Liver (tissue), 9 donors: Measurements from ENCODE around the gene OTUB1. TPM values are rescaled to one million over a fixed set of nuclear protein-coding genes. Genes with fewer than 3 reads are reported as not detected.
A peak's percentile ranks its signal among the peaks of the same experiment; 100 is the strongest.

ENCODE experiments used
- DNase-seq: peaks from one replicate; pipeline ENCODE4 v3.0.0-alpha.2; 2017; ENCODE audit warnings: low spot score
- H3K27ac ChIP-seq, 2 donors: one replicate each; pipeline ENCODE4 v1.7.0; 2013; ENCODE audit warnings: inconsistent platforms in 2 of 2, low read length in 2 of 2, control low read depth in 1 of 2, low read depth in 1 of 2, mild to moderate bottlenecking in 1 of 2
- H3K27me3 ChIP-seq, 4 donors: one replicate each; pipeline versions ENCODE4 v1.6.1 to v1.7.0; 2013; ENCODE audit warnings: low read length in 3 of 4, inconsistent platforms in 1 of 4, mild to moderate bottlenecking in 1 of 4, moderate library complexity in 1 of 4; ENCODE audit not compliant: control insufficient read depth in 4 of 4, insufficient read depth in 4 of 4
- H3K36me3 ChIP-seq, 4 donors: one replicate each; pipeline versions ENCODE4 v1.6.1 to v1.7.0; 2013; ENCODE audit warnings: low read length in 3 of 4, mild to moderate bottlenecking in 3 of 4, low read depth in 1 of 4, moderate library complexity in 1 of 4; ENCODE audit not compliant: control insufficient read depth in 4 of 4, insufficient read depth in 3 of 4
- H3K4me1 ChIP-seq, 4 donors: one replicate each; pipeline versions ENCODE4 v1.6.1 to v1.7.0; 2013; ENCODE audit warnings: low read length in 3 of 4, mild to moderate bottlenecking in 3 of 4, moderate library complexity in 1 of 4; ENCODE audit not compliant: control insufficient read depth in 4 of 4, insufficient read depth in 4 of 4
- H3K4me3 ChIP-seq, 3 donors: one replicate each; pipeline versions ENCODE4 v1.6.1 to v1.7.0; 2013; ENCODE audit warnings: low read length in 3 of 3, control low read depth in 1 of 3, low read depth in 1 of 3, mild to moderate bottlenecking in 1 of 3
- H3K9ac ChIP-seq, 2 donors: one replicate each; pipeline ENCODE4 v1.7.0; 2013; ENCODE audit warnings: low read length in 2 of 2, mild to moderate bottlenecking in 2 of 2, moderate library complexity in 2 of 2, control low read depth in 1 of 2, low read depth in 1 of 2
- H3K9me3 ChIP-seq, 4 donors: one replicate each; pipeline versions ENCODE4 v1.6.1 to v1.7.0; 2013; ENCODE audit warnings: low read length in 3 of 4; ENCODE audit not compliant: control insufficient read depth in 4 of 4
- CTCF ChIP-seq: fragments of 150-350 bp; IDR thresholded peaks from 2 replicates; pipeline ENCODE4 v1.5.1; 2017; ENCODE audit warnings: improper control_type of control experiment, low read depth, low read length; ENCODE audit not compliant: missing input control
- FOXA2 ChIP-seq: IDR thresholded peaks from 2 replicates; pipeline ENCODE4 v1.6.1; 2016; ENCODE audit warnings: antibody characterized with exemption
- HNF4A ChIP-seq, 2 donors: conservative IDR thresholded peaks; 2 replicates each; pipeline ENCODE4 v1.6.1; 2016; ENCODE audit warnings: antibody characterized with exemption in 2 of 2, mild to moderate bottlenecking in 2 of 2
- REST ChIP-seq: IDR thresholded peaks from 2 replicates; pipeline ENCODE4 v1.6.1; 2016; ENCODE audit warnings: antibody characterized with exemption, mild to moderate bottlenecking
- YY1 ChIP-seq: IDR thresholded peaks from 2 replicates; pipeline ENCODE4 v1.6.1; 2016; ENCODE audit warnings: antibody characterized with exemption, mild to moderate bottlenecking
- WGBS: extraction: QIAGEN DNeasy Blood & Tissue Kit; methylation state at CpG from one replicate; pipeline ENCODE4 v1.1.7; 2013; 5-methylcytosine and 5-hydroxymethylcytosine counted together
- polyA plus RNA-seq, 2 donors: library from polyadenylated mRNA; stranded (reverse) in 1 of 2; unstranded in 1 of 2; fragments of 200-250 nt in 1 of 2; fragments of >200 nt in 1 of 2; fragmentation: Nextera tagmentation in 1 of 2; extraction: Ambion mirVana in 1 of 2; gene quantifications; one replicate each; pipeline versions ENCODE4 v1.2.1 to v1.2.3, GENCODE V29; 2013 to 2015
- total RNA-seq, 2 donors: library from RNA; depleted of rRNA; stranded (reverse); fragments of >200 nt; gene quantifications; one replicate each; pipeline ENCODE4 v1.2.3, GENCODE V29; 2014
- donor health status: healthy.
- donor health status: healthy.
- donor health status: healthy.
- donor health status: healthy.
- donor health status: healthy.

OTUB1 gene
- total and polyA plus RNA-seq, 4 donors, result 18.8 to 44.6 (median 28.5) TPM

GRCh38 chr11:64034411-64034811 lies 48.2 kb downstream of the OTUB1 start:
- TF ChIP-seq YY1, result no peak
- TF ChIP-seq REST, result no peak
- peaks cover 3 to 20% (median 8%) of the 10 kb centered on the region in 4 donors for H3K4me1 ChIP-seq
- WGBS, result 91% methylated on average over 9 of the region's 9 CpGs
- no peak for DNase-seq
- H3K36me3 ChIP-seq, result no peaks in the 10 kb centered on the region
- no peak overlapping the region for H3K9ac ChIP-seq
- H3K9me3 ChIP-seq, result no peaks in the 10 kb centered on the region
- H3K27ac ChIP-seq, result no peak overlapping the region
- peaks cover 0 to 3% (median 0%) of the 10 kb centered on the region in 4 donors for H3K27me3 ChIP-seq
- H3K4me3 ChIP-seq, result no peak overlapping the region

GRCh38 chr11:64035081-64035524 lies 48.9 kb downstream of the OTUB1 start:
- 38% methylated on average over 17 of the region's 17 CpGs for WGBS
- DNase-seq, result no peak
- H3K4me3 ChIP-seq, result peak overlapping the region in 1 of 3 donors; percentile 50
- H3K27me3 ChIP-seq, result peaks cover 0 to 3% (median 0%) of the 10 kb centered on the region in 4 donors
- H3K4me1 ChIP-seq, result peaks cover 3 to 20% (median 8%) of the 10 kb centered on the region in 4 donors
- no peak overlapping the region for H3K27ac ChIP-seq
- H3K9me3 ChIP-seq, result no peaks in the 10 kb centered on the region
- no peak overlapping the region for H3K9ac ChIP-seq
- TF ChIP-seq HNF4A (conservative IDR thresholded peaks at IDR 0.05), result peak; percentile 36 to 42
- TF ChIP-seq FOXA2, result no peak
- no peaks in the 10 kb centered on the region for H3K36me3 ChIP-seq

- H3K4me3 ChIP-seq, result peak within 1 kb of the TSS in 1 of 3 donors; percentile 50
- no peaks in the 10 kb centered on the region for H3K9me3 ChIP-seq
- peaks cover 0 to 3% (median 0%) of the 10 kb centered on the region in 4 donors for H3K27me3 ChIP-seq
- no peak for TF ChIP-seq HNF4A (conservative IDR thresholded peaks at IDR 0.05)
- no peak for TF ChIP-seq REST
- TF ChIP-seq CTCF, result no peak
- 2% methylated on average over 51 of the region's 64 CpGs for WGBS
- no peaks in the 10 kb centered on the region for H3K36me3 ChIP-seq
- no peak for DNase-seq
- H3K9ac ChIP-seq, result no peak within 1 kb of the TSS
- no peak within 1 kb of the TSS for H3K27ac ChIP-seq
- peaks cover 3 to 20% (median 8%) of the 10 kb centered on the region in 4 donors for H3K4me1 ChIP-seq
These were observed 49.3 kb downstream of the OTUB1 start, which contains the start of gene FLRT1 for GRCh38 chr11:64035576-64035975. FLRT1 (plus strand) TSS chr11:64035931; CDS start chr11:64116268, 80,337 bp downstream.
